Measurements from ENCODE around the gene SLFN14. TPM values are rescaled to one million over a fixed set of nuclear protein-coding genes. Genes with fewer than 3 reads are reported as not detected.

Gene SLFN14
- total RNA-seq, 4 donors from 2014 or later, result 0.29 TPM; not detected in 3

DNA sequence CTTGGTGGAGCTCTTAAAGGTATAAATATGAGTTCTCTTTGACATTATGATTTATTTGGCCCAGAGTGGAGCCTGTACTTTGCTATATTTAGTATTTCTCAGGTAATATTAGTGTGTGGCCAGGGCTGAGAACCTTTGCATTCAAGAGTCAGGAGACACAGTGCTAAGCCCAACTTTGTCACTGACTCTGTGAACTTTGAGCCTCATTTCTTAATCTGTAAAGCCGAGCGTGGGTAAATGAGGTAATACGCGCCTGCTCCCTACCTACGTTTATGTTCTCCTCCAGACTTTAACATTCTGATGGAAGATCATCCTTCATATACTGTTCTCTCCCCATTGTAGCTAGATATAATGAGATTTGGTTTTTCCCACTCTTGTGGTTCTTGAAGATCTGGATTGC, 37.0 kb upstream of the SLFN14 start:
- Histone ChIP-seq H3K4me1 (no peaks in the 10 kb centered on the region), H3K27ac (no peak overlapping the region), H3K27me3 (no peaks in the 10 kb centered on the region), H3K36me3 (peaks cover 32 to 48% of the 10 kb centered on the region in 2 donors), H3K9me3 (no peaks in the 10 kb centered on the region), H3K4me3 (replicated peaks in 1 of 3) (no peak overlapping the region)
- WGBS, 2 donors, result 74 to 77% methylated on average over 5 of the region's 5 CpGs
- no peak for DNase-seq
- intact Hi-C loops (cut with DNase I), result no loop called here
- TF ChIP-seq POLR2A (IDR thresholded peaks at IDR 0.05), result no peak
- TF ChIP-seq, protein P1, sequence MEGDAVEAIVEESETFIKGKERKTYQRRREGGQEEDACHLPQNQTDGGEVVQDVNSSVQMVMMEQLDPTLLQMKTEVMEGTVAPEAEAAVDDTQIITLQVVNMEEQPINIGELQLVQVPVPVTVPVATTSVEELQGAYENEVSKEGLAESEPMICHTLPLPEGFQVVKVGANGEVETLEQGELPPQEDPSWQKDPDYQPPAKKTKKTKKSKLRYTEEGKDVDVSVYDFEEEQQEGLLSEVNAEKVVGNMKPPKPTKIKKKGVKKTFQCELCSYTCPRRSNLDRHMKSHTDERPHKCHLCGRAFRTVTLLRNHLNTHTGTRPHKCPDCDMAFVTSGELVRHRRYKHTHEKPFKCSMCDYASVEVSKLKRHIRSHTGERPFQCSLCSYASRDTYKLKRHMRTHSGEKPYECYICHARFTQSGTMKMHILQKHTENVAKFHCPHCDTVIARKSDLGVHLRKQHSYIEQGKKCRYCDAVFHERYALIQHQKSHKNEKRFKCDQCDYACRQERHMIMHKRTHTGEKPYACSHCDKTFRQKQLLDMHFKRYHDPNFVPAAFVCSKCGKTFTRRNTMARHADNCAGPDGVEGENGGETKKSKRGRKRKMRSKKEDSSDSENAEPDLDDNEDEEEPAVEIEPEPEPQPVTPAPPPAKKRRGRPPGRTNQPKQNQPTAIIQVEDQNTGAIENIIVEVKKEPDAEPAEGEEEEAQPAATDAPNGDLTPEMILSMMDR (IDR thresholded peaks at IDR 0.05), result no peak

DNA sequence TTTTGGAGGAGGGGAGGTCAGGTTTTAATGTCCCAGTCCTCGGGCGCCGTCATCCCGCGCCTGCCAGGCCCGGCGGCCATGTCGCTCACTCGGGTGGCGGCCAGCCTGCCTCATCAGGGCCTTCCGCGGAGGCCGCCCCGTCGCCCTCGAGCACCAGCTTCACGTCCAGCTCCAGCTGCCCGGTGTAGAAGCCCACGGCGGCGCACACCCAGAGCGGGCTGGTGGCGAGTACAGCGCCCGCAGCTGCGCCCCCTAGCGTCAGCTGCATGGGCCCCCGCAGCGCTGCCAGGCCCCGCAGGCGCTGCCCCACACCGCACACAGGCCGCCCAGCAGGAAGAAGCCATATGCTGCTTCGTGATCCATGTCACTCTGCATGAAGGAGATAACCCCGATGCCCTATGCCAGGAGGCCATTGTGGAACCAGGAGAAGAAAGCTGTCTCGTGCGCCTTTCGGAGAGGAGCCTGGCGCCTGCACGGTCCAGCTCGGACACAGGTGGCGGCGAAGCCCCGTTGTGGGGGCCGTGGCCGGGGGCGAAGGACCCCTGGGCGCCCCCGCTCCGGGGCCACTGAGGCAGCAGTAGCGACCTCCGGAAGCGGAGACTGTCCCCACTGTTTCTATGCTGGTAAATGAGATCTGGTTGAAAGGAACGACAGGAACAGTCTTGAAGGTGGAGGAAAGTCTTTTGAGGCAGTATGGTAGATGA, 36.1 kb upstream of the SLFN14 start:
- Histone ChIP-seq H3K27ac (no peak overlapping the region), H3K9me3 (no peaks in the 10 kb centered on the region), H3K36me3 (peaks cover 32 to 48% of the 10 kb centered on the region in 2 donors), H3K27me3 (no peaks in the 10 kb centered on the region), H3K4me1 (no peaks in the 10 kb centered on the region), H3K4me3 (replicated peaks in 1 of 3) (no peak overlapping the region)
- TF ChIP-seq, protein P1 (IDR thresholded peaks at IDR 0.05), result no peak
- TF ChIP-seq POLR2A (IDR thresholded peaks at IDR 0.05), result no peak
- intact Hi-C loops (cut with DNase I), result no loop called here
- 84 to 89% methylated on average over 40 to 54 of the region's 54 CpGs for WGBS, 2 donors
- DNase-seq, result no peak

DNA sequence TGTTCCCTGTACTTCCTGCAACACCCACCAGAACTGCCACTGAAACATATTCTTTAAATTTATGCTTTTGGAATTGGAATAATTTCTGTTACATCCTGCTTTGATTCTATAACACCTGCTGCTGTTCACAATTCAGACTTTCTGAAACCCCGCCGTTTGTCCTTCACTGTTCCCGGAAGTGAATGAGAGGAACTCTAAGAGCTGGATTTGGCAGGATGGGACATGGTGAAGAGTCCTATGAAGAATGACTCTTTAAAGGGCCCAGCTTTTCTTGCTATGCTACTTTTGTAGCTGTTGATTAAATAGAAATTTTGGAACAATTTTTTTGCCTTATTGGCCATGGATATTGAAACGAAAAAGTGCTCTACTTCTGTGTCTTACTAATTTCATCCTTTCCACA, 35.5 kb upstream of the SLFN14 start:
- intact Hi-C loops (cut with DNase I), result no loop called here
- TF ChIP-seq, protein P1 (IDR thresholded peaks at IDR 0.05), result no peak
- TF ChIP-seq POLR2A (IDR thresholded peaks at IDR 0.05), result no peak
- Histone ChIP-seq H3K9me3 (no peaks in the 10 kb centered on the region), H3K27ac (no peak overlapping the region), H3K4me3 (replicated peaks in 1 of 3) (no peak overlapping the region), H3K4me1 (no peaks in the 10 kb centered on the region), H3K36me3 (peaks cover 28 to 42% of the 10 kb centered on the region in 2 donors), H3K27me3 (no peaks in the 10 kb centered on the region)
- DNase-seq, result peak in 1 of 2 donors; percentile 8
- WGBS, 2 donors, result 64 to 85% methylated on average over 4 of the region's 4 CpGs

DNA sequence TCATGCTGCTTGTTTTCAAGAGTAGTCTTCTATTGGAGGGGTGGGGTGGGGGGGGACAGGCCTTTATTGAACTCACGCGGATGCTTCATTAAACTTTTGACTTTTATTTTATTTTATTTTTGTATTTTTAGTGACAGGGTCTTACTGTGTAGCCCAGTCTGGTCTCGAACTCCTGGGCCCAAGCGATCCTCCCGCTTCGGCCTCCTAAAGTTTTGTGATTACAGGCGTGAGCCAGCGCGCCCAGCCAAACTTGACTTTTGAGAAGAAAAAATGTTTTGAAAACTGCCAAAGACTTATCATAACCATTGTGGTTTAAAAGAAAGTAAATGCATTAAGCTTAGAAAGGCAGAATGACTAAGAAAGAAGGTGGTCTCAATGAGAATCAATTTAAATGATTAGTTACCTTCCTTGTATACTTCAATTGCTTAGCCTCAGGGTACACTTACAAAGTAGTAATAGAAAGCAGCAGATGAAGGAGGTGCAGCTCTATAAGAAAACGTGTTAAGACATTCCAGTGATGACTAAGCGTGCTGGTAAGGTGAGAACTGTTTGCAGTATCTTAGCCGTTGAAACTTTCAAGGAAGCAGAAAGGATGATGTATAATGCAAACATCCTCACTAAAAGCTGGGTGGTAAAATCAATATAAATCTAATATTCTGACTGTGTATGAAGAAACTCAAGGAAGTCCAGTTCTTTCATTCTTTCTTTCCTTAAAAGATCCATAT, 27.7 kb upstream of the SLFN14 start:
- WGBS, 2 donors, result 74 to 75% methylated on average over 12 of the region's 12 CpGs
- H3K27ac ChIP-seq, result no peak overlapping the region
- TF ChIP-seq, protein P1 (IDR thresholded peaks at IDR 0.05), result no peak
- no peak for TF ChIP-seq POLR2A (IDR thresholded peaks at IDR 0.05)
- no peaks in the 10 kb centered on the region for H3K36me3 ChIP-seq
- peaks cover 8 to 16% of the 10 kb centered on the region in 2 donors for H3K4me1 ChIP-seq
- DNase-seq, result no peak
- intact Hi-C loops (cut with DNase I), result no loop called here
- no peaks in the 10 kb centered on the region for H3K27me3 ChIP-seq
- no peaks in the 10 kb centered on the region for H3K9me3 ChIP-seq
- peak overlapping the region in 1 of 3 donors; percentile 94 for H3K4me3 ChIP-seq (replicated peaks in 1 of 3)

Measured in thyroid gland (tissue), 4 donors.